Stimulated activated naive CD8-positive, alpha-beta T cell treated with anti-CD3 and anti-CD28 coated beads, Interleukin-15, Interleukin-2, amounts not matched to agents 100 ng/mL and 50 ng/mL, for 24 hours (primary cell): Measurements from ENCODE around the gene SVOP.

Experiments used
- H3K27ac Mint-ChIP-seq: one replicate; pipeline ENCODE4 v1.8.0; 2021; ENCODE audit warnings: mild to moderate bottlenecking, mixed read lengths
- H3K27me3 Mint-ChIP-seq: one replicate; pipeline ENCODE4 v1.8.0; 2021; ENCODE audit warnings: mixed read lengths
- H3K36me3 Mint-ChIP-seq: one replicate; pipeline ENCODE4 v1.8.0; 2021; ENCODE audit warnings: low read depth, mixed read lengths
- H3K4me1 Mint-ChIP-seq: one replicate; pipeline ENCODE4 v1.8.0; 2021; ENCODE audit warnings: low read depth, mixed read lengths
- H3K4me3 Mint-ChIP-seq: one replicate; pipeline ENCODE4 v1.8.0; 2021; ENCODE audit warnings: mild to moderate bottlenecking, mixed read lengths
- H3K9me3 Mint-ChIP-seq: one replicate; pipeline ENCODE4 v1.8.0; 2021; ENCODE audit warnings: mixed read lengths

Gene SVOP

GRCh38 chr12:108939594-108939993 is 81.3 kb downstream of the SVOP start:
- Mint-ChIP-seq H3K27ac (no peak overlapping the region), H3K4me3 (no peak overlapping the region), H3K4me1 (no peaks in the 10 kb centered on the region), H3K36me3 (no peaks in the 10 kb centered on the region), H3K27me3 (peaks cover 3% of the 10 kb centered on the region), H3K9me3 (no peaks in the 10 kb centered on the region)

GRCh38 chr12:108938247-108938924 is 82.5 kb downstream of the SVOP start:
- no peak overlapping the region for H3K27ac Mint-ChIP-seq
- no peaks in the 10 kb centered on the region for H3K4me1 Mint-ChIP-seq

GRCh38 chr12:108935159-108935763 is 85.6 kb downstream of the SVOP start:
- Mint-ChIP-seq H3K9me3 (no peaks in the 10 kb centered on the region), H3K36me3 (no peaks in the 10 kb centered on the region), H3K4me3 (no peak overlapping the region), H3K27ac (no peak overlapping the region), H3K27me3 (peaks cover 3% of the 10 kb centered on the region), H3K4me1 (no peaks in the 10 kb centered on the region)

More at GRCh38 chr12:108938247-108938924, 82.5 kb downstream of the SVOP start:
- Mint-ChIP-seq H3K4me3 (no peak overlapping the region), H3K27me3 (peaks cover 3% of the 10 kb centered on the region), H3K36me3 (no peaks in the 10 kb centered on the region), H3K9me3 (no peaks in the 10 kb centered on the region)

GRCh38 chr12:108933949-108934348 is 86.9 kb downstream of the SVOP start:
- Mint-ChIP-seq H3K27me3 (peaks cover 4% of the 10 kb centered on the region), H3K27ac (no peak overlapping the region), H3K9me3 (no peaks in the 10 kb centered on the region), H3K4me3 (no peak overlapping the region), H3K4me1 (no peaks in the 10 kb centered on the region), H3K36me3 (no peaks in the 10 kb centered on the region)

- Mint-ChIP-seq H3K4me3 (no peak overlapping the region), H3K9me3 (no peaks in the 10 kb centered on the region), H3K4me1 (no peaks in the 10 kb centered on the region), H3K27ac (no peak overlapping the region), H3K27me3 (peaks cover 4% of the 10 kb centered on the region), H3K36me3 (no peaks in the 10 kb centered on the region)
These were observed 90.1 kb downstream of the SVOP start for GRCh38 chr12:108930756-108931155.

- no peaks in the 10 kb centered on the region for H3K36me3 Mint-ChIP-seq
- no peaks in the 10 kb centered on the region for H3K9me3 Mint-ChIP-seq
- no peaks in the 10 kb centered on the region for H3K4me1 Mint-ChIP-seq
- no peak overlapping the region for H3K4me3 Mint-ChIP-seq
- no peak overlapping the region for H3K27ac Mint-ChIP-seq
- H3K27me3 Mint-ChIP-seq, result peaks cover 7% of the 10 kb centered on the region
These were observed 90.7 kb downstream of the SVOP start for GRCh38 chr12:108930155-108930554.

GRCh38 chr12:108928695-108929094 is 92.2 kb downstream of the SVOP start:
- H3K27ac Mint-ChIP-seq, result no peak overlapping the region

GRCh38 chr12:108922918-108923317 is 98.0 kb downstream of the SVOP start:
- Mint-ChIP-seq H3K36me3 (no peaks in the 10 kb centered on the region), H3K27ac (no peak overlapping the region), H3K27me3 (peaks cover 7% of the 10 kb centered on the region), H3K9me3 (peaks cover 3% of the 10 kb centered on the region), H3K4me3 (no peak overlapping the region), H3K4me1 (no peaks in the 10 kb centered on the region)

More at GRCh38 chr12:108928695-108929094, 92.2 kb downstream of the SVOP start:
- Mint-ChIP-seq H3K36me3 (no peaks in the 10 kb centered on the region), H3K4me1 (no peaks in the 10 kb centered on the region), H3K9me3 (no peaks in the 10 kb centered on the region), H3K27me3 (peaks cover 8% of the 10 kb centered on the region), H3K4me3 (no peak overlapping the region)

- Mint-ChIP-seq H3K27ac (no peak overlapping the region), H3K9me3 (peaks cover 3% of the 10 kb centered on the region), H3K27me3 (peaks cover 7% of the 10 kb centered on the region), H3K4me3 (no peak overlapping the region), H3K4me1 (no peaks in the 10 kb centered on the region), H3K36me3 (no peaks in the 10 kb centered on the region)
These were observed 98.9 kb downstream of the SVOP start for GRCh38 chr12:108921946-108922345.

- Mint-ChIP-seq H3K4me1 (no peaks in the 10 kb centered on the region), H3K4me3 (no peak overlapping the region), H3K27ac (no peak overlapping the region), H3K27me3 (peaks cover 3% of the 10 kb centered on the region), H3K9me3 (peaks cover 3% of the 10 kb centered on the region), H3K36me3 (no peaks in the 10 kb centered on the region)
These were observed 101.8 kb downstream of the SVOP start for GRCh38 chr12:108918960-108919642.

- no peak overlapping the region for H3K4me3 Mint-ChIP-seq
- peaks cover 3% of the 10 kb centered on the region for H3K9me3 Mint-ChIP-seq
- H3K36me3 Mint-ChIP-seq, result no peaks in the 10 kb centered on the region
- peaks cover 3% of the 10 kb centered on the region for H3K27me3 Mint-ChIP-seq
- no peak overlapping the region for H3K27ac Mint-ChIP-seq
- no peaks in the 10 kb centered on the region for H3K4me1 Mint-ChIP-seq
These were observed 102.7 kb downstream of the SVOP start for GRCh38 chr12:108918206-108918605.

- no peak overlapping the region for H3K27ac Mint-ChIP-seq
- H3K9me3 Mint-ChIP-seq, result peaks cover 3% of the 10 kb centered on the region
- no peaks in the 10 kb centered on the region for H3K36me3 Mint-ChIP-seq
- H3K4me3 Mint-ChIP-seq, result no peak overlapping the region
- no peaks in the 10 kb centered on the region for H3K4me1 Mint-ChIP-seq
- H3K27me3 Mint-ChIP-seq, result no peaks in the 10 kb centered on the region
These were observed 104.5 kb downstream of the SVOP start for GRCh38 chr12:108916336-108916735.

GRCh38 chr12:108915632-108916133 is 105.2 kb downstream of the SVOP start:
- peaks cover 3% of the 10 kb centered on the region for H3K9me3 Mint-ChIP-seq
- H3K4me3 Mint-ChIP-seq, result no peak overlapping the region
- no peaks in the 10 kb centered on the region for H3K36me3 Mint-ChIP-seq
- H3K27ac Mint-ChIP-seq, result no peak overlapping the region
- H3K4me1 Mint-ChIP-seq, result no peaks in the 10 kb centered on the region
- H3K27me3 Mint-ChIP-seq, result no peaks in the 10 kb centered on the region

- no peaks in the 10 kb centered on the region for H3K27me3 Mint-ChIP-seq
- no peak overlapping the region for H3K27ac Mint-ChIP-seq
- H3K4me1 Mint-ChIP-seq, result no peaks in the 10 kb centered on the region
- H3K4me3 Mint-ChIP-seq, result no peak overlapping the region
- H3K36me3 Mint-ChIP-seq, result no peaks in the 10 kb centered on the region
- H3K9me3 Mint-ChIP-seq, result no peaks in the 10 kb centered on the region
These were observed 106.7 kb downstream of the SVOP start for GRCh38 chr12:108914121-108914531.

GRCh38 chr12:108912361-108912760 is 108.5 kb downstream of the SVOP start:
- peaks cover 5% of the 10 kb centered on the region for H3K27me3 Mint-ChIP-seq
- no peak overlapping the region for H3K27ac Mint-ChIP-seq
- no peaks in the 10 kb centered on the region for H3K4me1 Mint-ChIP-seq
- H3K9me3 Mint-ChIP-seq, result no peaks in the 10 kb centered on the region
- H3K4me3 Mint-ChIP-seq, result no peak overlapping the region
- H3K36me3 Mint-ChIP-seq, result no peaks in the 10 kb centered on the region
